ENCODE results near the gene LRBA. TPM values are rescaled to one million over a fixed set of nuclear protein-coding genes. Genes with fewer than 3 reads are reported as not detected.

The LRBA gene
- total RNA-seq, 1 experiment from 2014 or later, result 55.3 TPM

- Histone ChIP-seq H3K79me2 (ENCODE audit: insufficient read depth, low read length) (no peaks in the 10 kb centered on the region), H3T11ph (ENCODE audit: low read length) (no peak overlapping the region), H2BK120ac (ENCODE audit: low read depth, low read length, poor library complexity, severe bottlenecking) (no peak overlapping the region), H4K91ac (ENCODE audit: insufficient read length, low read depth, low read length) (no peak overlapping the region), H2AFZ (ENCODE audit: low read length) (no peak overlapping the region), H3K27me3 (ENCODE audit: insufficient read depth, low read length) (no peaks in the 10 kb centered on the region; the same call in 1 of the 2 replicates), H4K5ac (ENCODE audit: insufficient read length, low read depth, low read length) (no peak overlapping the region), H3K9ac (ENCODE audit: extremely low read depth, insufficient read length, low read length) (no peak overlapping the region), H2AK5ac (ENCODE audit: insufficient read length, low read length) (no peak overlapping the region), H3K4me2 (ENCODE audit: insufficient read depth, insufficient read length, low read length) (no peak overlapping the region), H3K23ac (ENCODE audit: insufficient read length, low read depth, low read length) (no peak overlapping the region), H2BK15ac (ENCODE audit: low read depth, low read length) (no peak overlapping the region), H3K14ac (ENCODE audit: insufficient read depth, low read length) (no peak overlapping the region), H3K79me1 (ENCODE audit: insufficient read depth, low read depth, low read length, poor library complexity, severe bottlenecking) (no peaks in the 10 kb centered on the region), H3K56ac (ENCODE audit: insufficient read length, low read depth, low read length) (no peak overlapping the region), H3K4me1 (ENCODE audit: insufficient read depth, low read length) (peaks cover 9% of the 10 kb centered on the region; the same call in 1 of the 2 replicates), H2BK5ac (ENCODE audit: insufficient read length, low read length) (no peak overlapping the region), H3K9me3 (ENCODE audit: control insufficient read depth, low read depth, low read length) (no peaks in the 10 kb centered on the region), H2BK12ac (ENCODE audit: insufficient read length, low read depth, low read length) (no peak overlapping the region), H3K23me2 (ENCODE audit: insufficient read length, low read depth, low read length, poor library complexity, severe bottlenecking) (no peaks in the 10 kb centered on the region), H4K20me1 (ENCODE audit: control insufficient read depth, insufficient read depth, insufficient read length) (no peaks in the 10 kb centered on the region), H4K8ac (replicated peaks; ENCODE audit: insufficient read length, low read depth, low read length) (no peak overlapping the region), H3K4ac (ENCODE audit: low read depth, low read length) (no peak overlapping the region), H3K27ac (ENCODE audit: insufficient read length, low read depth, low read length) (no peak overlapping the region), H2BK20ac (ENCODE audit: low read depth, low read length, poor library complexity, severe bottlenecking) (no peak overlapping the region), H3K18ac (ENCODE audit: insufficient read length, low read depth, low read length) (no peak overlapping the region)
- Mint-ChIP-seq H3K27ac (no peak overlapping the region), H3K9me3 (no peaks in the 10 kb centered on the region), H3K36me3 (ENCODE audit: insufficient read depth in 1 of 3, low read depth in 3 of 3) (no peaks in the 10 kb centered on the region), H3K4me1 (peaks cover 19 to 22% of the 10 kb centered on the region in 2 experiments), H3K4me3 (no peak overlapping the region), H3K27me3 (ENCODE audit: low read depth) (no peaks in the 10 kb centered on the region)
- WGBS (ENCODE audit: extremely low coverage, insufficient read length, low lambda C conversion rate), result no CpG with 5 or more reads among the region's 4 CpGs
- no peak for TF ChIP-seq CTCF (conservative IDR thresholded peaks at IDR 0.05)
- no peak for DNase-seq
These were observed 795.2 kb downstream of the LRBA start for GRCh38 chr4:150219841-150220240.
